ENCODE measurements around the gene ALG6. TPM values are rescaled to one million over a fixed set of nuclear protein-coding genes. Genes with fewer than 3 reads are reported as not detected.
"Not testable (repeated sequence)": the region's sequence is repeated elsewhere in the genome, so short reads cannot be mapped to it uniquely, and the experiment has no call there.

The ALG6 gene
- total RNA-seq, 1 donor from 2014 or later, result 8.4 TPM

DNA sequence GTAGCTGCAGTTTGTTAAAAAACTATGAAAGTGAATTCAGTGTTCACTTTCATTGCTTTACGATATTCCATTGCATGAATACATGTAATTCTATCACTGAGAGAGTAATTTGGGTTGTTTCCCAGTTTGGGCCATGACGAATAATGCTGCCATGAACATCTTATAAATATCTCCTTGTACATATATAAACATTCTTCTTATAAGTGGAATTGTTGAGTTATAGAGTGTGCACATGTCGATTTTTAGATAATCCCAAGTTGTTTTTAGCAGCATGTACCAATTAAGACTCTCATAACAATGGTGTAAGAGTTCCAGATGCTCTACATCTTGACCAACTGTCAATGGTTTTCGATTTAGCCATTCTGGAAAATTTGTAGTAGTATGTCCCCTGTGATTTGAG lies 40.9 kb downstream of the ALG6 start:
- DNase-seq (ENCODE audit: low spot score), result no peak

GRCh38 chr1:63411066-63411465 lies 43.6 kb downstream of the ALG6 start:
- no peak for DNase-seq (ENCODE audit: low spot score)

DNA sequence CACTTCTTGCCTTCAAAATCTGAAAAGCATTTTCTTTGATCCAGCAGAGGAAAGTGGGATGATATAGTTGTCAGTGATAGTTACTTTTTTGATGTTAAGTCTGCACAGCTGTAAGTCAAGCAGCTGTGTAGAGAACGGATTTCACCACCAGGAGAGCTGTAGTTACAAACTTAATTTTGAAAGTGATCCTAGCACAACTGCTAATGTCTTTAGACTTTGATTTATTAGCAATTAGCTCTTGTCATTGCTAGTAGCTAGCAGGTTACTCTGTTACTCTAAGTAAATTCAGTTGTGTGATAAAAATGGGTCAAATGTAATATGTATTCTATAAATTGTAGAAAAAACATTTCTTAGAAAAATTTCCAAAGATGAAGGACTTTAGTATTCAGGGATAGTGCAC lies 46.0 kb downstream of the ALG6 start:
- no peak for DNase-seq (ENCODE audit: low spot score)

DNA sequence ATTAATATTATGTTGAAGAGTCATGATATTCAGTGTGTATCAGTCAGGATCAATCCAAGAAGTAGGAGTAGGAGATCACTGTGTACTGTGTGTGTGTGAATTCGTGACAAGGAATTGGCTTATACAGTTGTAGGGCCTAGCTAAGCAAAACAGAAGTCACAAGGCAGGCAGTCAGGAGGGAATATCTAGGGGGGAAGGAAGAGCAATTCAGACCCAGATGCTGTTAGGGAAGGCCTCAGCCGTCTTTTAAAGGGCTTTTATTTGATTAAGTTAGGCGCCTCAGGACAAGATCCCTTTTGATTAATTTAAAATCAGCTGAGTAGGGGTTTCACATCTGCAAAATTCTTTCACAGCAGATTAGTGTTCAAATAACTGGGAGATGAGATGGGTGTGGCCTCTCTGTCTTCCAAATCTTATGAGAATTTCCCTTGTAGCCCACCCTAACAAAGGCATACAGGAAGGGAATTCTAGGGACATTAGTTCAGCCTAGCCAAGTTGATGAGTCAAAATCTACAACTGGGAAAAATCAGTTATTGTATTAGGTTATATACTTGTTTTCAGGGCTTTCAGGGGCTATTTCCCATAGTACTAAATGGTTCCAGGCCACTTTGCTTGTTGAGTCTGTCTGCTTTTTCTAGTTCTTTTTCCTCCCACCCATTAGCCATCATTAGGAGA lies 47.4 kb downstream of the ALG6 start:
- DNase-seq (ENCODE audit: low spot score), result no peak

DNA sequence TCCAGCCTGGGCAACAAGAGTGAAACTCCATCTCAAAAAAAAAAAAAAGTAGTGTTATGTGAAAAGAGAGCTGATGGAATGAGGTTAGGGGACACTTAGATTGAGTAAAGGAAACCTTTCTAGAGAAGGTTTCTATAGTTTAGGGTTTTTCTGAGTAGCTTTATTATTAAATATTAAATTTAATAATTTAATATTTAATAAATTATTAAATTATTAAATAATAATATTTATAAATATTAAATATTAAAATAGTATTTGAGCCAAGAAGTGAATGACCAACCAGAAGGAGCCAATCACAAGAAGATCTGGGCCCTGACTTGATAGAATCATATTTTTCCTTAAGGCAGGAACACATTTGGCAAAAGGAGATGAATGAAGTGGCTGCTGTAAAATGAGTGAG lies 50.7 kb downstream of the ALG6 start:
- no peak for DNase-seq (ENCODE audit: low spot score)

DNA sequence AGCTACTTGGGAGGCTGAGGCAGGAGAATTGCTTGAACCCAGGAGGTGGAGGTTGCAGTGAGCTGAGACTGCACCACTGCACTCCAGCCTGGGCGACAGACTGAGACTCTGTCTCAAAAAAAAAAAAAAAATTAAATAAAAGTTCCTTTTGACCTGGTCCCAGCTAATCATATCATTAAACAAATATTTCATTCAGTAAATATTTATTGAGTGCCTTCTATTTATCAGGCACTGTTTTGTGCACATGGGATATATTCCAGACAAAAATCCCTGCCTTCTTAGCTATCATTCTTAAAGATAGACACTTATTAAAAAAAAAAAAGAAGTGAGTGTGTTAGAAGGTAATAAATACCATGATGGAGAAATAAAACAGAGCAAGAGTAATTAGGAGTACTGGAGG lies 53.3 kb downstream of the ALG6 start:
- DNase-seq (ENCODE audit: low spot score), result not testable (repeated sequence)

GRCh38 chr1:63423649-63424048 lies 56.2 kb downstream of the ALG6 start:
- no peak for DNase-seq (ENCODE audit: low spot score)

- DNase-seq (ENCODE audit: low spot score), result no peak
Measured at GRCh38 chr1:63428815-63429214, 61.4 kb downstream of the ALG6 start.

- no peak for DNase-seq (ENCODE audit: low spot score)
Measured at GRCh38 chr1:63429281-63429680, 61.9 kb downstream of the ALG6 start.

DNA sequence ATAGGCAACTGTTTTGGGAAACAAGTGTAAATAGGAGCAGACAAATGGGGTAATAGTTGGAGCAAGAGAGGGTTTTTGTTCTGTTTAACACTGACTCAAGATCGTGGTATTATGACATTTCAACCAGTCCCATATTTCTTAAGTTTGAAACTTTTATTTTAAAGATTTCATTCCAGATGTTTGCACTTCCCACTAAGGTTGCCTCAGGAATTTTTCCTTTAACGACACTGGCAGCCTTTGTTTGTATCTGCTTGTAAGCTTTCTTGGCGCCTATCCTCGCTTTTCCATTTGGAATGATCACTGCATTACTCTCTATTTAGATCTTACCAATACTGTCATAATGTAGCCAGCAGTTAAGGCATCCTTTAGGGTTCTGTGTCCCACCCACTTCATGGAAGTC lies 67.7 kb downstream of the ALG6 start:
- DNase-seq (ENCODE audit: low spot score), result no peak

- no peak for DNase-seq (ENCODE audit: low spot score)
Measured at GRCh38 chr1:63442141-63442475, 74.7 kb downstream of the ALG6 start.

DNA sequence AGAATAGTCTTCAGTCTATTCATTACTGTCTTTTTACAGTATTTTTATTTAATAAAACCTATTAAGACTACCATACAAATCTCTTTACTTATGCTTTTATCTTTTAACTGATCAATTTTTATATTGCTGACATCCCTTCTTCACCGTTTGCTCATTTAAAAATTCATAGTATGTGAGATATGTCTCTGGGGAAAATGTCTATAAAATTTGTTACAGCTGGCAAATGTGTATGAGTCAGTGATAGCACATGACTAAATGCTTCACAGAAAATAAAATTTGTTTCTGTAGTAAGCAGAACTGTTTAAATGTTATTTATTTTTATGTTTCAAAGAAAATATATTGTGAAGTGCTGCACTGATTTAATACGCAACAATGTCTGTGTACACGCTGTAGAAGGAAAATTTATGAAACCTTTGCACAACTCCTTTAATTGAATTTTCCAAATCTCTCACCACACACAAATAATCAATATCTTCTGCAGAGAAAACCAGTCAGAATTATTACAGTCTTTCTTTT lies 81.4 kb downstream of the ALG6 start:
- no peak for DNase-seq (ENCODE audit: low spot score)

DNA sequence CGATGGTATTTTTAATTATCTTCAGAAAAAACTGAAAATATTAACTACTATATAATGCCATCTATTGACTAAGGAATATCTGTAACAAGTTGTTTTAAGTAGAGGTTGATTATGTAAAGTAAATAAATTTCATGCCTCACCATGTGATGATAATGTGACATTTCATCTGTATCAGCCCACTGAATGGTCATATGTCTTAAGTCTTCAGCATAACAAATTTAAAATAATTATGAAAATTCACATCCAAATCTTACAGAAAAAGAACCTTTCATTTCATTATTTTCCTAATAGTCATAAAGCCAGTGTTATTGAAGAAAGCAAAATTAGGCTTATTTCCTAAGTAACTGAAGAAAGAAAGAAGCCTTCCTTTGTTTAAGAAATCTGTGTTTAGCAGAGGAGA lies 83.0 kb downstream of the ALG6 start:
- DNase-seq (ENCODE audit: low spot score), result no peak

- no peak for DNase-seq (ENCODE audit: low spot score)
Measured at GRCh38 chr1:63453232-63453631, 85.8 kb downstream of the ALG6 start.

DNA sequence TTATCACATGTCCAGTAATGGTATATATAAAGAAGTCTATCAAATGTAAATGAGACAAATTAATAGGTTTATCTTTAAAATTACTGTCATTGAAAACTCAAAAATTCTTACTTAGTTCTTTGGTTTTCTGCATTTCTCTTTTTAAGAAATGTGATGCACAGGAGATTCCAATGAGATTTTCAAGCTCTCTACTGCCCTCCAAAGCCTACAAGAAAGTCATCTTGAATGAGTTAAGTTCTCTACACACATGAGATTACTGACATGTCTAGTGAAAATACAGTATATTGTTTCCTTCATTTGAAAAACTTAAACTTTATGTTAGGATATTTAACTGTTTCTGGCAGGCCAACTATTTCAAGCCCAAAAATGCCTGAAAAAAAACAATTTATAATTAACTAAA lies 86.8 kb downstream of the ALG6 start:
- no peak for DNase-seq (ENCODE audit: low spot score)

DNA sequence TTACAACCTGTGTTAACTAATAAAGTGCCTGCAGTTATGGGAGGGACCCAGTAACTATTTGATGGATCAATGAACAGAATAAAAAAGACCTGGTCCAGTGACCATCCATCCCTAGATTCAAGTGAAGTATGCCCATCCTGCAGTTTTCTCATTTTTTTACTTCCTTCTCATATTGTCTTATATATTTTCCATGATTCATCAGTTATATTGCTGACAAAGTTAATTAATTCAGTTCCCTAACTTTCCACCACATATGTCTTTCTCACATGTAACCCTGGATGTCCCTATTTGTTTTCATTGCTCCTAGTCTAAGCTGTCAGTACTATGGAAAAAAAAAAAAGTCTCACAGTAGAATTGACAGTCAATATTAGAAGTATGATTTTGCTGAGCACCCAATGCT lies 91.3 kb downstream of the ALG6 start:
- DNase-seq (ENCODE audit: low spot score), result no peak

GRCh38 chr1:63461661-63462230 lies 94.3 kb downstream of the ALG6 start:
- DNase-seq (ENCODE audit: low spot score), result no peak

DNA sequence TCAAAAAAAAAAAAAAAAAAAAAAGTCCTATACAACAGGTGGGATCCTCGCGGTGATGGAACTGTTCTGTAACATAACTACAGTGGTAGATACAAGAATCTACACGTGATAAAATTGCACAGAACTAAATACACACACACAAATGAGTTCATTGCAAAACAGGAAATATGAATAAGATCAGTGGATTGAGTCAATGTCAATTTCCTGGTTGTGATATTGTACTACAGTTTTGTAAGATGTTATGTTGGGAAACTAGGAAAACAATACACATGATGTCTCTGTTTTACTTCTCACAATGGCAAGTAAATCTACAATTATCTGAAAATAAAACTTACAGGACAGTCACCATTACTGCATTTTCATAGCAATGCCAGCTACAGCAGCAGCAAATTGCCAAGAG lies 95.8 kb downstream of the ALG6 start:
- DNase-seq (ENCODE audit: low spot score), result no peak

DNA sequence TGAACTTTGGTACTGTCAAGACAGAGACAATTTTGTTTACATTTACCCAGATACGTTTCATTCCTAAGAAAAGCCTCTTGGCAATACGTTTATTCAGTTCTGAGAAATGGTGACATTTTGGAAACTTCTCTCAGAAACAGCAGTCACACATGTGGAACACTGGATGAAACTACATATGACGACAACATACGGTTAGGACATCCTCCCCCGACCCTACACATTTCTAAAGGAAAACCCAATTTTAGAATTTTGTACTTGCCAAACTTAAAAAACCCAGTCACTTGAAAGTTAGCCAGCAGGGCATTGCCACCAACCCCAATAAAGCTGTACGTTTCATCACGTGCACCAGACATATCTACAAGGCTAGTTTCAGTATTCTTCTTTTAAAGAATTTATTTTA lies 98.8 kb downstream of the ALG6 start:
- no peak for DNase-seq (ENCODE audit: low spot score)

DNA sequence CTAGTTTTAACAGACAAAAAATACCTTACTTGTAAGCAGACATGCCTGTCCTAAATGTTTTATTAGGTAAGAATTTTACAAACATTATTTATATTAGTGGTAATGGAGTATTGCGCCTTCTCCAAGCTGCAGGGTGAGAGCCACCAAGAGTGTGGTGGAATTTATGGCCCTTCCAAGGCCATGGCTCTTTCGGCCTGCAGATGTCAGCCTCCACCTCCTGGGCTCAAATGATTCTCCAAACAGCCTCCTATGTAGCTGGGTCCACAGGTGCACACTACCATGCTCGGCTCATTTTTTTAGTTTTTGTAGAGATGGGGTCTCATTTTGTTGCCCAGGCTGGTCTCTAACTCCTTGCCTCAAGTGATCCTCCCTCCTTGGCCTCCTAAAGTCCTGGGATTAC lies 99.3 kb downstream of the ALG6 start:
- DNase-seq (ENCODE audit: low spot score), result no peak

DNA sequence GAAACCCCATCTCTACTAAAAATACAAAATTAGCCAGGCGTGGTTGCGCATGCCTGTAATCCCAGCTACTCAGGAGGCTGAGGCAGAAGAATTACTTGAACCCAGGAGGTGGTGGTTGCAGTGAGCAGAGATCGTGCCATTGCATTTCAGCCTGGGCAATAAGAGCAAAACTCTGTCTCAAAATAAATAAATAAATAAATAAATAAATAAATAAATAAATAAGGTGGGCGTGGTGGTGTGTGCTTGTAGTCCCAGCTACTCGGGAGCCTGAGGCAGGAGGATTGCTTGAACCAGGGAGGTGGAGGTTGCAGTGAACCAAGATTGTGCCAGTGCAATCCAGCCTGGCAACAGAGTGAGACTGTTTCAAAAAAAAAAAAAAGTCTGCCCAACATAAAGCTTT lies 101.3 kb downstream of the ALG6 start:
- not testable (repeated sequence) for DNase-seq (ENCODE audit: low spot score)

DNA sequence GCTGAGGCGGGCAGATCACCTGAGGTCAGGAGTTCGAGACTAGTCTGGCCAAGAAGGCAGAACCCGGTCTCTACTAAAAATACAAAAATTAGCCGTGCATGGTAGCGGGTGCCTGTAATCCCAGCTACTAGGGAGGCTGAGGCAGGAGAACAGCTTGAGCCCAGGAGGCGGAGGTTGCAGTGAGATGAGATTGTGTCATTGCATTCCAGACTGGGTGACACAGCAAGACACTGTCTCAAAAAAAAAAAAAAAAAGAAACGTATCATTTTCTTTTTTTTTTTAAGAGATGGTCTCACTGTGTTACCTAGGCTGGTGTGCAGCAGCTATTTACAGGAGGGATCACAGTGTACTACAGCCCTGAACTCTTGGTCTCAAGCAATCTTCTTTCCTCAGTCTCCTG lies 108.3 kb downstream of the ALG6 start:
- DNase-seq (ENCODE audit: low spot score), result no peak

DNA sequence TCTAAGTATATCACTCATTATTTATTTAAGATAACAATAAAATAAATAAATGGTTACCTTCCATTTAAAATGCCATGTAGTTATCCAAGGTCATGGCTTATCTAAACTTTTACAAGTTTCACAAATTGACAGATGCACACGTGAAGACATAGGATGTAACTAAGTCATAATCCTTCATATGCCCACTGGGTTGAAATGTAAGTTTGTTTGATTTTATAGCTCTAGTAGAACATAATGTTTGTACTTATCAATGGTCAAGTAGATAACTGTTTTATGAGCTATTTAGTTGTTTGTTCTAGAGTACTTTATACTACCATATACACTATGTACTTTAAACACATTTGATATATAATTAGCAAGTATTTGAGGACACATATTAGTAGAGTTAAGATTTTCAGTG lies 112.6 kb downstream of the ALG6 start:
- DNase-seq (ENCODE audit: low spot score), result no peak

DNA sequence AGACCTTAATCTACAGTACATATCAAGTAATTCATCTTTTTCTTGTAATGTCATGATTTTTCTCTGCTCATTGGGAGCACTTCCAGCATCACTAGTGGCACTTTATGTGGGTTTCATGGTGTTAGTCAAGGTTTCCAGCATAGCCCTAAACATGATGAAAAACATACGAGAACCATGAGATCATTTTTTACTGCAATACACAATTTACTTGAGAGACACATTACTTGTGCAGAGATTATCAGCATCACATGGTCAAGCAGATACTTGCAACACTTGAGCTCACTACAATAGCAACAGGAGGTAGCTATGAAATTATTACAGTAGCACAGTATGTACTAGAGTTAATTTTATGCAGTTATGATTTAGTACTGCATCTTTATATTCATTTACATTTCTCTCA lies 119.2 kb downstream of the ALG6 start:
- DNase-seq (ENCODE audit: low spot score), result no peak

Data from mesenteric fat pad (tissue), 1 donor.